GM18498 (cell line): ENCODE results near the gene CAST.
"Not testable (repeated sequence)": the region's sequence is repeated elsewhere in the genome, so short reads cannot be mapped to it uniquely, and the experiment has no call there.

Experiments used
- ATAC-seq: cut with Tn5 transposase; IDR thresholded peaks from one replicate; pipeline ENCODE4 v1.9.1; 2021; ENCODE audit warnings: mild to moderate bottlenecking, moderate library complexity; ENCODE audit not compliant: unreplicated experiment

Gene CAST

DNA sequence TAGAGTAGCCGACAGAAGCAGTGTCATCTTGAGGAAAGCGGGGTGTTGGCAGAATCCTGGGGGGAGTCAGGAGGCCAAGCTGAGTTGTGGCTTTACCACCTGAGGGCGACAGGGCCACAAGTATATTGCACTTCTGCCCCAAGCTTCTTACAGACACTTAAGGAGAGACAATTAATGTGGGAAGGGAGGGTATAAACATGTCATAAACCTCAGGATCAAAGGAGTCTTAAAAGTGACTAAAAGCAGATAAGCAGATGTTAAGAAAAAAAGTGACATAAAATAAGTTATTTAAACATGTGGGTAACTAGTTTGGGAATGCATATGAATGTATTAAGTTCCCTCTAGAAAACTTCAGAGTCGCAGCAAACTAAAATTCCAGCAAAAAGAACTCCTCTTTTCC is 81.6 kb downstream of the CAST start:
- no peak for ATAC-seq

DNA sequence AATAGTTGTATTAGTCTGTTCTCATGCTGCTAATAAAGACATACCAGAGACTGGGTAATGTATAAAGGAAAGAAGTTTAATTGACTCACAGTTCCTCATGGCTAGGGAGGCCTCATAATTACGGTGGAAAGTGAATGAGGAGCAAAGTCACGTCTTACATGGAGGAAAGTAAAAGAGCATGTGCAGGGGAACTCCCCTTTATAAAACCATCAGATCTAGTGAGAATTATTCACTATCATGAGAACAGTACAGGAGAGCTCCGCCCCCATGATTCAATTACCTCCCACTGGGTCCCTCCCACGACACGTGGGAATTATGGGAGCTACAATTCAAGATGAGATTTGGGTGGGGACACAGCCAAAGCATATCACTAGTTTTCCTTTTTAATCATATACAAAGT is 82.0 kb downstream of the CAST start:
- not testable (repeated sequence) for ATAC-seq

DNA sequence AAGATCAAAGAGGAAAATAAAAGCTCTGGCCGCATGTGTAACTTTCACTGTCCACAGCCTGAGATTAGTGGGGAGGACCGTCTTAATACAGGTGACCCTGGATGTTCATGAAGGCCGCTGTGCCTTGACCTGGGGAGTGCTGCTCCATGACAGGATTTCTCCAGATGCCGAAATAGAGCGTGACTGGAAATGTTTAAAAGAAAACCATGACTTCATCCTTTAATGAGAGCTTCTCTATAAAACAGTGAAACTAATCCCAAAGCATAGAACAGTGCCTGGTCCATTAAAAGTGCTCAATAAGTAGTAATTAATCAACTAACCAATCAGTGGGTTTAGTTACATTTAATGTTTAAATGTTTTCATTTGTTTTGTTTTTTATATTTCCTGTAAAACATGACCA is 82.8 kb downstream of the CAST start:
- ATAC-seq: no peak

DNA sequence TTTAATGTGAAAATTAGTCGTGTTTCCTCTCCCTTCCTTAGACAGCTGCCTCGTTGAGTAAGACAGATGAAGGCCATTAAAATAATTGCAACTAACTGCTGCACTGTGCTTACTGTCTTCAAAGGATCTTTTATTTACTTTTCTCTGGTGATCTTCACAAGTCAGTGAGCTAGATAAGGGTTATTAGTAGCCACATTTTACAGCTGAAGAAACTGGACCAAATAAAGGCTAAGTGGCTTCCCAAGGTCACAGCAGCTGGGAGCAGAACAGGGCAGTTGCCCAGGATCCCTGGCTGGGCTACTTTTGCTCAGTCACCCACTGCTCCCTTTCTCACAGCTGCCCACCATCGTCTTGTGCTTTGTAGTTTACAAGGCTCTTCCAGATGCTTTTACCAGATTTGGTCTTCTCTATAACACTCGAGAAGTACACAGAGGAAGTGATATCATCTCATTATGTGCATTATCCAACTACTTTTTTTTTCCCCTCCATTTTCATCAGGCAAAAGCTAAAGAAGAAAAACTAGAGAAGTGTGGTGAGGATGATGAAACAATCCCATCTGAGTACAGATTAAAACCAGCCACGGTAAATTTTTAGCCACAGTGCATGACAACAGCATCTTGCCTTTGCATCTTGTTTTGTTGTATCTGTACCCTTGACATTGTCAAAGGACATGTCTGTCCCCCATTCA is 83.8 kb downstream of the CAST start:
- no peak for ATAC-seq

DNA sequence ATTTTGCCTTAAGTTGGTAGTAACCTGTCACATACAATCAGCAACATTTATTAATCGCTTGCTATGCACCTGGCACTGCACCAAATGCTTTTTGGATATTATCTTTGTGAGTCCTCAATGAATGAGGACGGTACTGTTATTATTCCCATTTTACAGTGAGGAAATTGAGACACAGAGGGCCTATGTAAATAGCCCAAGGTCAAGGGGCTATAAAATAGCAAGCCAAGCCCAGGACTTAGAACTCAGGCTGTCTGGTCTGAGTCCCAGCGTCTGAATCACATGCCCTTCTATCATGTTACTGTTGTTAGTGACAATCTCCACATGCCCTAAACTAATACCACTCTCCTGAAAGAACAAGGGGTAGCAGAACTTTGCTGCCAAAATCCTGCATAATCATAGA is 85.5 kb downstream of the CAST start:
- no peak for ATAC-seq

DNA sequence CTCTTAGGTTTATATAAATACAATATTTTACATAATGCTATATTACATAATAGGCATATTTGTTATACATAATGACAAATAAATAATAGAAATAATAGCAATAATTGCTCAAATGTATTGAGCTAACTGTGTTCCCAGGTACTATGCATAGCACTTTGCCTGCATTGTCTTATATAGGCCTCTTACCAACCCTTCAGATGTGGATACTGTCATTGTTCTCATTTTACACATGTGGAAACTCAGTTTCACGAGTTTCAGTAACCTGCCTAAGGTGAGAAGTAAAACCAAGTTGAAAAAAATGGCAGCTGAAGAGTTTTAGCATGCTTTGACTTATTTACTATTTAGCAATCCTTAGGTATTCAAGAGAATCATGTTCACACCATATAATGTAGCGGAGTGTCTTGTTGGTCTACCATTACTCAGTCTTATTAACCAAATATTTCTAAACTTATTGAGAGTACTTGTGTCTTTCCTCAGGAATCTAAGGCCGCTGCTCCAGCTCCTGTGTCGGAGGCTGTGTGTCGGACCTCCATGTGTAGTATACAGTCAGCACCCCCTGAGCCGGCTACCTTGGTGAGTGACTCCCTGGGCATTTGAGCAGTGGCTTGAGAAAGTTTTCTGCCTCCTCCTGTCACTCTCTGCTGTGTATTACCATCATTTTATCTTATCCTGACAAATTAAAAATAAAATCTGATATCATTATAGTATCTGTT is 88.1 kb downstream of the CAST start:
- no peak for ATAC-seq

DNA sequence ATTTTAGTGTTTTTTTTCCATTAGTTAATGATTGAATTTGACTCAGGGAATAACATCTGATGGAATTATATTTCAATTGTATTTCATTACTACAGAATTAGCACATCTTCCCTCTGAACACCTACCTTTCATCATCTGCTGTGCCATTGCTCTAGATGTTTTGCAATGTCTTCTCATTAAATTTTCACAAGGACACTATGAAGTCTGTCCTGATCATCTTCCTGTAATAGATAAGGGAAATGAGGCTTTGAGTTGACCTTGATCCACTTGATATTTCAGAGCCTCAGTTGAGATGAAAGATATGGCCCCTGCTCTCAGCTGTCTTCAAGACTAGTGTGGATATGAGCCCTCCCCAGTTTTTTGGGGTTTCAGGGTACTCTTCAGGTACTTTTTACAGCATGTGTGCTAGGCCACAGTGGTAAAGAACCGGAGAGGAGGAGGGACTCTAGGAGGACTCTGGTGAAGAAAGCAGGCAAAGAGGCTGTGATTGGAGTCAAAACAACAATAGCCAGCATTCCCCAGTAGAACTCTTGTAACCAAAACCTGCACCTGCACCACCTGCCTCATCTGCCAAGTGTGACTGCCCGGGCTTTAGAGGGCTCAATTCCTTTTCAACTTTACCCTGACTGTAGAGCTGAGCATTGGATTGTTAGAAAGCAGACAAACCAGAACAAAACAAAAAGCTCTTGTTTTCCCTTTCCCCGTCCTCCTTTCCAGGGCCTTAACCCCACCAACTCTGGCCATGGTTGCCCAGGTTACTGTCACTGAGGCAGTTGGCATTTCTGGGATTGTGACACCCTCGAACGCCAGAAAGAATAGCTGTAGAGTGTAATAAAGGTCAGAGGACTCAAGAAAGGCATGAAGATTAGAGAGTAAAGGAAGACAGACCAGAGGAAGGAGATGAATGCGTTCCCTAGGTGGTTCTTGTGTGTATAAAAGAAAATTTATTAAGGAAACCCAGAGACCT is 89.3 kb downstream of the CAST start:
- no peak for ATAC-seq

DNA sequence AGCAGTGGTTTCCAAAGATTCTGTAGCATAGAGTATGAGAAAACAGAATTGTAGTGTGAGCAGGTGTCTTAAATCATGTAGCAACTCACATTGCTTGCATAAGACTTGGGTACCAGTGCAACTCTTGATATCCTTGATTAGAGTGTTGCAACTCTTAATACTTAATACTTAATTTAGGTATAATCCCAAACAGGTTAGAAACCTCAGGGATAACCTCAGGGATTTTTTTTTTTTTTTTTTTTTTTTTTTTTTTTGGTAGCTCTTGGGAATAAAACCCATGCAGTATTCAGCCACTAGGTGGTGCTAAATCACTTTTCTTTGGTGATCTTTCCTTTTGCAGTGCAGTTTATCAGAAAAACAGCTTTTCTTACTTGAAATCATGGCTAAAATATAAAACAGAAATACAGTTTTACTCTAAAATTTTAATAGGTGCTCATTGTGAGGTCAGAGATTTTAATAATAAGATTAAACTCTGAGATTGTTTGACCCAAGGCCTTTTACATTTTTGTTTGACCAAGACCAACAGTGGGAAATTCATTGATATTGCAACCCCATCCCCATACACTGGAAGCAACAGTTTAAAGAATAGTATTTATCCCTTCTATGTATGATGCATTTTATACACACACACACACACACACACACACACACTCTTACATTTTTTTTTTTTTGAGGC is 90.3 kb downstream of the CAST start:
- ATAC-seq: no peak

DNA sequence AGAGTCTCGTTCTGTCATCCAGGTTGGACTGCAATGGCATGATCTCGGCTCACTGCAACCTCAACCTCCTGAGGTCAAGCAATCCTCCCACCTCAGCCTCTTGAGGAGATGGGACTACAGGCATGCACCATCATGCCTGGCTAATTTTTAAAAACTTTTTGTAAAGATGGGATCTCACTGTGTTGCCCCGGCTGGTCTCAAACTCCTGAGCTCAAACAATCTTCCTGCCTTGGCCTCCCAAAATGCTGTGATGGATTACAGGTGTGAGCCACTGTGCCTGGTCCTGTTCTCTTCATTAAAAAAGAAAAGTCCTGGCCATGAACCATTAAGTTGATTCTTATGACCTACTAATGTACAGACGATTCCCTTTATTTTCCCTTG is 90.8 kb downstream of the CAST start:
- no peak for ATAC-seq

DNA sequence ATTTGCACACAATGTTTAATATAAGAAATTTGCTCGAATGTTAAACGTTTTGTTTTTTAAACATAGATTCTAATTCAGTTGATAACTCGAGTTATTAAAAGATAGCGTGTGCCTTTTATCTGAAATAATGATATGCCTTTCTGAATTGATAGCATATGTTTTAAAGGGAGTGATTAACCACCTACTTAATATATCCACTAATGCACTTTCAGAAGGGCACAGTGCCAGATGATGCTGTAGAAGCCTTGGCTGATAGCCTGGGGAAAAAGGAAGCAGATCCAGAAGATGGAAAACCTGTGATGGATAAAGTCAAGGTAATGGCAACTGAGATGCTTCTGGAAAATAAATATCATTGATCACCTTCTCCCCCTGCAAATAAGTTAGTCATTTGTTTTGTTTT is 91.7 kb downstream of the CAST start:
- ATAC-seq: no peak

DNA sequence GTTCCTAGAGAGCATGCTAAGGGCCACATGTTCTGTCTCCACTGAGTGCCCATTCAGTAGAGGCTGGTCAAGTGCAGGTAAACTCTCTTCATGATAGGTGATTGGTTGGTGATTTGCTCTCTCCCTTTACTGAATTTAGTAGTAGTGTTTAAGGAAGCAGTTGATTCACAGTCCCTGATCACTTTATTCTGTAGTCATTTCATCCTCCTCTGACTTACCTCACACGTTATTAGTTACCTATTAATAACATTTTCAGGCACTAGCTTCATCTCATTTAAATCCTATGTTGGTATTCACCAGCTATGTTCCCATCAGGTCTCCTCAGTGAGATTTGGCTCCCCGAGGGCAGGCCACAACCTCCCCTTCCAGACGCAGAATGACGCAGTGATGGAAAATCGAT is 93.7 kb downstream of the CAST start:
- ATAC-seq: no peak

DNA sequence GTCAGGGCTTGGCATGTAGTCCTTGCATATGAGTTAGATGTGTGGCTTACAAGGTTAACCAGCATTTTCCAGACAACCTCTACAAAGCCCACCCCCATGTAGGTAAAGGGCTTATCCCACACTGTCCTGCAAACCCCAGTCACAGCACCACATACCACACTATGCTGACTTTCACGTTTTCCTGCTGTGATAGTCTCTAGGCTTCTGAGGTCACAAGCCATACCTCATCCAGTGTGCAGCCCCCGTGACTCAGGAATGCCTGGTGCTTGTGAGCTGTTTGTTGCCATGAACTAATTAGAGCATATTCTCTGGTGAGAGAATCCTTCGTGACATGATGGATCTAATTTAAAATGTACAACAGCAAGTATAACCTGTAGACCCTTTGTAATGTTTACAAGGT is 94.8 kb downstream of the CAST start:
- ATAC-seq: no peak

DNA sequence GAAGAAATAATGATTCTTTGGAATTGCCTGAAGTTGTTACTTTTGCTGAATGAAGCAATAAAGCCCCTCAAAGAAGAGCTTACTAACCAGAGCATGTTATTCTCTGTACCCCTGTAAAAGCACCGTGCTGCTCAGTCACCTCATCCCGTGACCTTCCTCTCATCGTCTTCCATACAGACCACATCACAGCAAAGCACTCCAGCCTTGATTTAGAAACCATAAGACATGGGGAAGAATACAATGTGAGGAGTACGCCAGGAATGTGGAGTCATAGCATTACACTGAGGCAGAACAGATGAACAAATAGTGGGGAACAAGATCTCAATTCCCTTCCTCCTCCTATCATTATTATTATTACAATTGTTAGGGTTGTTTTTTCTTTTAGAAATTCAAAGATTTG is 96.4 kb downstream of the CAST start:
- ATAC-seq: no peak

DNA sequence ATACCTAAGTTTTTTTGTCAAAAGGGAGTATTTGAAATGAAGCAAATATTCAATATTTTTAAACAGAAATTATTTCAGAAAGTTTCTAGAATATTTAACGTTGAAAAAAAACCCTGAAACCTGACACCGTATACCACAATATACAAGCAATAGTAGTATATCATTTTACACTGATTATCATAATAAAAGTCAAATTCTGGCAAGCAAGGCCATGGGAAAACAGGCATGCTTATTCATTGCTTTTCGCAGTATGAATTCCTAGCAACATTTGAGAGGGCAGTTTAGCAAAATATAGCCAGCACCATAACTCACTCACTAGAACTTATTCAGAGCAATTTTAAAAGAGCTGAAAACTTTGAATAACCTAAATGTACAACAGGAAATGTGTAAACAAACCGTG is 99.4 kb downstream of the CAST start:
- ATAC-seq: no peak

DNA sequence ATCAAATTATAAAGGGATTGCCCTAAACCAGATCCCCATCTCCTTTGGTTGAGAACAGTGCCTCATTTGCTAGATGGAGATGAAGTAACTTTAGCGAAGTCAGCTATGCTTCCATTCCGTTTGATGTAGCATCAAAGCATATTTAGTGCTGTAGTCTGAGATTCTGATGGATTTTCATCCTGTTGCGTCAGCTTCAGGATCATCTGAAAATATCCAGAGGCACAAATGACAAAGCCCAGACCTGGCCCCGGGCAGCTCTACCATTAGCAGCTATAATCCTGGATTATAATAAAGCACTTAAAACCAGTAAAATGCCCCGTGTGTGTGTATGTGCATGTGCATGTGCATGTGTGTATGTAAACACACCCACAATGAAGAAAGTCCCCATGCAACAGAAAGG is 100.8 kb downstream of the CAST start:
- ATAC-seq: no peak

DNA sequence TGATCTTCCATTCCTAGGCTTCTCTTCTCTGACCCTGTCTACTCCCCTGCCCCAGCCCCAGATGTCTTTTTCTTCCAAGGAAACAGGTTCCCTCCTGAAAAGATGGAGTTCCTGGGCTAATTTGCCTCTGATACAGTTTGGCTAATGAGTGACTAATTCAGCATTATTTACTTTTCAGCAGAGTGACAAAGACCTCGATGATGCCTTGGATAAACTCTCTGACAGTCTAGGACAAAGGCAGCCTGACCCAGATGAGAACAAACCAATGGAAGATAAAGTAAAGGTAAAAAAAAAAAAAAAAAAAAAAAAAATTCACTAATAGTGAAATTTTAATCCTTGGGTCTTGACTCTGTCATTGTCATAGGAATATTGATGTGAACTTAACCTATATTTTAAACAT is 102.9 kb downstream of the CAST start:
- no peak for ATAC-seq

DNA sequence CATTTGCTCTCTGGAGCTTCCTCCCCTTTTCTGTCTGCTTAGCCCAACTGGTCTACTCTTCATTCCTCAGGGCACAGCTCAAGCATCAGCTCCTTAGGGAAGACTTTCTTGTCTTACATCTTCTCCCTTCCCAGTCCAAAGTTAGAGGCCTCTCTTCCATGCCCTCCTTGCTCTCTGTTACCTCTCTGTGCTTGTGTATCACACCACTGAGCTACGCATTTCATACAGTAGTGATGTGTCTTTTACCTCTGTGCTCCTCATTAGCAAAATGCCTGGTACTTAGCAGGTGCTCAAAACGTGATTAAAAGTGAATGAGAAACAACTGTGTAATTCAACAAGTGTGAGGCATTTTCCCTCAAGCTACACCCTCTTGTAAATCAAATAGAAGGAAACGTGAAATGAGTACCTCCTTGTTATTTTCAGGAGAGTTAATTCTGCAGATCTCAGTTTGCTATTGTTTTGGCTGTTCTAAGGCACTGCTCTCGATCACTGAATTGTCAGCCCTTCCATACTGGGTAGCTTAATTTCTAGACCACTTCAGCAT is 106.6 kb downstream of the CAST start:
- ATAC-seq: no peak

DNA sequence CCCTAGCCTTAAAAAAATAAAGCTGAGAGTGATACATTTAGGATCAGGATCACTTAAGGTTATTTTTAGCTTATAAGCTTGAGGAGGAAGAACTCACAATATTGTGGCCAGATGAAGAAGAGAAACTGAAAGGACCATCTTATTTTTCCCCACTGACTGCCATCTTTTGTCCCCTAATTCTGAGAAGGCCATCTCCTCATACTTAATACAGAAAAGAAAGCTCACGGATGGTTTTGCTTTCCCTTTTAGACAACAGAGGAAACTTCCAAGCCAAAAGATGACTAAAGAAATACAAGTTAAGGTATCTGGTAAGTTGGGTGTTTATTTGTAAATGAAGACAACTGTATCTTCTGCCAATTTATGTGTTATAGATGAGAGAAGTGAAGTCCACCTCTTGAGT is 109.2 kb downstream of the CAST start:
- ATAC-seq: no peak

DNA sequence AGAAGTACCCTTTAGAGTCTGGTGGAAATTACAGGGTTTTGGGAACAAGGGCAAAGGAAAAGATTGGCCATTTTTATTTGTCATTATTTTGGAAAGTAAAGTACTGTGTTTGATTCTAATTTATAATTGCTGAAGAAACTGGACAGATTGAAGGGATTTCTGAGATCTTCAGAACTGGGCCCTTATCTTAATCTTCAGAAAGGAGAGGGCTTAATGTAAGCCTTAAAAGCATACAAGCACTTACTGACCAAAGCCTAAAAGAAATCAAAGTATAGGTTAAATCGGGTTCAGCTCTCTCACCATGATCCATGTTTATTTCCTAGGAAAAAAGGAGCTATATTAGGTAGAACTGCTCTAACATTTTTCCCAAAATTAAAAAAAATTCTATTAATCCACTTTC is 109.9 kb downstream of the CAST start:
- ATAC-seq: no peak

DNA sequence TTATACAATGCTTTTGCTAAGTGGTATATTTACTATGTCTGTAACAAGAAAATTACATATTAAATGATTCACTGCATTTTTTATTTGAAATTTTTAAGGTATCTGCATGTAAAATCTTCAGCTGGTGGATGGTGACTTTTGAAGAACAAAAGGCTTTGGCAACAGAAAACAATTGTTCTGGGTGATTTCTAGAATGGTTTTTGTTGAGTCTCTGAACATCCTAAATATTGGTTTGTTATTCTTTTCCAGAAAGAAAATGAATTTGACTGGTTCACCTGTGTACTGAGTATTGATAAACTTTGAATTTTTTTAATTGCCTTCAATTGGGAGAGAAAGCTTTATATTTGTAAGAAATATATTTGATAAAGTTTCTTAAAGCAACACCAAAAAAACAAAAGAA is 110.4 kb downstream of the CAST start:
- ATAC-seq: no peak

DNA sequence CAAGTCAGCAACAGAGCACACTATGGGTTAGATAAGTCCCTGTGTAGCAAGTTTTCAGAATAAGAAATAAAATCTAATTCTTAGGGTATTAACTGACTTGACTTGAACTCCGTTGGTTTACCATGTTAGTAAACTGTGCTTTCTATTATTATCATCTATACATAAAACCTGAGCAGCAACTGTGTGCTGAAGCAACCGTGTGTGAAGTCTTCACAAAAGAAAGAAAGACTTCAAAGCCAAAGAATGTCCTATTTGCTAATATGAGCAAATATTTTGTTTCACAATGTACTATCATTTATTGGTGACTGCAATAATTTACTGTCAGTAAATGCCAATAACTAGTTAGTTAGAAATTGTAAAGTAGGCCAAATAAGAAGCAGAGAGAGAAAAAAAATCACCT is 112.9 kb downstream of the CAST start:
- ATAC-seq: no peak
